HEK293T (cell line): ENCODE results near the gene FBXO15.

ENCODE experiments used
- CTCF ChIA-PET: fragments of 350-600 bp; formaldehyde crosslinking; extraction: SDS; loops from one replicate; lab custom pipeline; 2021; ENCODE audit warnings: antibody characterized with exemption, inconsistent platforms; lab: Yijun Ruan, JAX
- POLR2A ChIA-PET: fragments of 350-600 bp; formaldehyde crosslinking; extraction: SDS; loops from one replicate; lab custom pipeline; 2020; ENCODE audit warnings: antibody characterized with exemption, inconsistent platforms; lab: Yijun Ruan, JAX
- DNase-seq: peaks from one replicate; pipeline ENCODE4 v3.0.0; 2012; ENCODE audit warnings: mixed read lengths; ENCODE audit errors: extremely low spot score
- ARNT ChIP-seq: fragments of 450-650 bp; IDR thresholded peaks from 2 replicates; pipeline ENCODE4 v1.6.1; 2017; ENCODE audit warnings: mild to moderate bottlenecking
- BHLHE40 ChIP-seq: fragments of 450-650 bp; IDR thresholded peaks from 2 replicates; pipeline ENCODE4 v1.6.1; 2016; ENCODE audit warnings: mild to moderate bottlenecking, moderate library complexity, borderline replicate concordance
- CTBP1 ChIP-seq: fragments of 450-650 bp; IDR thresholded peaks from 2 replicates; pipeline ENCODE4 v1.6.1; 2016; ENCODE audit warnings: borderline replicate concordance
- ELF4 ChIP-seq: fragments of 450-650 bp; IDR thresholded peaks from 2 replicates; pipeline ENCODE4 v1.6.1; 2017; ENCODE audit warnings: antibody characterized with exemption
- FOXA1 ChIP-seq: fragments of 450-650 bp; IDR thresholded peaks from 2 replicates; pipeline ENCODE4 v1.6.1; 2016; ENCODE audit warnings: mild to moderate bottlenecking
- FOXK2 ChIP-seq: fragments of 450-650 bp; IDR thresholded peaks from 2 replicates; pipeline ENCODE4 v1.6.1; 2016; ENCODE audit warnings: mild to moderate bottlenecking
- FOXM1 ChIP-seq: fragments of 450-650 bp; IDR thresholded peaks from 2 replicates; pipeline ENCODE4 v1.6.1; 2017; ENCODE audit warnings: mild to moderate bottlenecking, borderline replicate concordance
- HDGF ChIP-seq: fragments of 450-650 bp; IDR thresholded peaks from 2 replicates; pipeline ENCODE4 v1.6.1; 2017; ENCODE audit warnings: antibody characterized with exemption, borderline replicate concordance
- L3MBTL2 ChIP-seq: fragments of 450-650 bp; conservative IDR thresholded peaks from 2 replicates; pipeline ENCODE4 v1.6.1; 2016; ENCODE audit warnings: mild to moderate bottlenecking
- LEF1 ChIP-seq: fragments of 450-650 bp; IDR thresholded peaks from 2 replicates; pipeline ENCODE4 v1.6.1; 2017; ENCODE audit warnings: mild to moderate bottlenecking, borderline replicate concordance
- NFRKB ChIP-seq: fragments of 450-650 bp; IDR thresholded peaks from 2 replicates; pipeline ENCODE4 v1.6.1; 2016; ENCODE audit warnings: mild to moderate bottlenecking, moderate library complexity
- PKNOX1 ChIP-seq: fragments of 450-650 bp; IDR thresholded peaks from 2 replicates; pipeline ENCODE4 v1.6.1; 2016
- SP1 ChIP-seq: fragments of 450-650 bp; IDR thresholded peaks from 2 replicates; pipeline ENCODE4 v1.6.1; 2017
- SUZ12 ChIP-seq: fragments of 450-650 bp; IDR thresholded peaks from 2 replicates; pipeline ENCODE4 v1.6.1; 2016; ENCODE audit warnings: mild to moderate bottlenecking
- TARDBP ChIP-seq: fragments of 450-650 bp; IDR thresholded peaks from 2 replicates; pipeline ENCODE4 v1.6.1; 2016
- ZNF384 ChIP-seq: fragments of 450-650 bp; IDR thresholded peaks from 2 replicates; pipeline ENCODE4 v1.6.1; 2016

FBXO15 gene

GRCh38 chr18:74148543-74149070 is 973 bp upstream of the FBXO15 start:
- DNase-seq, result no peak
- TF ChIP-seq SUZ12 (no peak), L3MBTL2 (no peak), NFRKB (no peak), LEF1 (no peak), ARNT (no peak), HDGF (no peak), SP1 (no peak), PKNOX1 (no peak), TARDBP (no peak)
- CTCF ChIA-PET, result no interaction called here
- POLR2A ChIA-PET, result no interaction called here

- POLR2A ChIA-PET, result no interaction called here
- DNase-seq, result no peak
- CTCF ChIA-PET, result no interaction called here
- TF ChIP-seq FOXM1 (no peak), ELF4 (no peak), HDGF (no peak), ZNF384 (no peak), PKNOX1 (no peak), NFRKB (no peak), LEF1 (no peak), FOXK2 (no peak), TARDBP (no peak), SP1 (no peak), BHLHE40 (no peak)
Observed at GRCh38 chr18:74147491-74147778, 199 bp downstream of the FBXO15 start.

- CTCF ChIA-PET, result no interaction called here
- DNase-seq, result no peak
Observed at GRCh38 chr18:74146756-74147155, 878 bp downstream of the FBXO15 start.

GRCh38 chr18:74142252-74142651 is 5.4 kb downstream of the FBXO15 start:
- DNase-seq, result no peak
- no peak for TF ChIP-seq CTBP1
- TF ChIP-seq LEF1, result no peak
- no peak for TF ChIP-seq FOXM1
- no peak for TF ChIP-seq SP1
- no peak for TF ChIP-seq SUZ12
- no peak for TF ChIP-seq PKNOX1
- no peak for TF ChIP-seq BHLHE40
- no peak for TF ChIP-seq ZNF384
- no peak for TF ChIP-seq FOXA1
- no peak for TF ChIP-seq HDGF
- TF ChIP-seq ELF4, result no peak
- no peak for TF ChIP-seq FOXK2
- ChIA-PET POLR2A (no interaction called here), CTCF (no interaction called here)

More at GRCh38 chr18:74146756-74147155, 878 bp downstream of the FBXO15 start:
- no peak for TF ChIP-seq L3MBTL2
- no peak for TF ChIP-seq ELF4
- TF ChIP-seq LEF1, result no peak
- TF ChIP-seq PKNOX1, result no peak
- TF ChIP-seq SP1, result no peak
- no peak for TF ChIP-seq ARNT
- no peak for TF ChIP-seq SUZ12
- no peak for TF ChIP-seq TARDBP
- no peak for TF ChIP-seq CTBP1
- no peak for TF ChIP-seq FOXM1
- TF ChIP-seq HDGF, result no peak
- no peak for TF ChIP-seq BHLHE40
- TF ChIP-seq ZNF384, result no peak
- TF ChIP-seq NFRKB, result no peak
- TF ChIP-seq FOXA1, result no peak
- no peak for TF ChIP-seq FOXK2
- POLR2A ChIA-PET, result no interaction called here

- ChIA-PET POLR2A (no interaction called here), CTCF (no interaction called here)
- no peak for DNase-seq
- no peak for TF ChIP-seq FOXM1
- TF ChIP-seq BHLHE40, result no peak
- TF ChIP-seq SP1, result no peak
- TF ChIP-seq ARNT, result no peak
- no peak for TF ChIP-seq ELF4
- TF ChIP-seq CTBP1, result no peak
- TF ChIP-seq NFRKB, result no peak
- no peak for TF ChIP-seq L3MBTL2
Observed at GRCh38 chr18:74141667-74142066, 6.0 kb downstream of the FBXO15 start.

GRCh38 chr18:74140582-74140981 is 7.1 kb downstream of the FBXO15 start:
- TF ChIP-seq ZNF384 (no peak), SUZ12 (no peak), LEF1 (no peak), CTBP1 (no peak), FOXK2 (no peak), L3MBTL2 (no peak), SP1 (no peak), FOXM1 (no peak), HDGF (no peak), NFRKB (no peak), BHLHE40 (no peak), ARNT (no peak), ELF4 (no peak)
- ChIA-PET POLR2A (no interaction called here), CTCF (no interaction called here)
- DNase-seq, result no peak
